DMS 273 (cell line): ENCODE results near the gene TARS2.

ENCODE experiments used
- DNase-seq: peaks from one replicate; lab custom pipeline; 2025; ENCODE audit not compliant: unreplicated experiment; lab: John Stamatoyannopoulos, UW

TARS2 gene

DNA sequence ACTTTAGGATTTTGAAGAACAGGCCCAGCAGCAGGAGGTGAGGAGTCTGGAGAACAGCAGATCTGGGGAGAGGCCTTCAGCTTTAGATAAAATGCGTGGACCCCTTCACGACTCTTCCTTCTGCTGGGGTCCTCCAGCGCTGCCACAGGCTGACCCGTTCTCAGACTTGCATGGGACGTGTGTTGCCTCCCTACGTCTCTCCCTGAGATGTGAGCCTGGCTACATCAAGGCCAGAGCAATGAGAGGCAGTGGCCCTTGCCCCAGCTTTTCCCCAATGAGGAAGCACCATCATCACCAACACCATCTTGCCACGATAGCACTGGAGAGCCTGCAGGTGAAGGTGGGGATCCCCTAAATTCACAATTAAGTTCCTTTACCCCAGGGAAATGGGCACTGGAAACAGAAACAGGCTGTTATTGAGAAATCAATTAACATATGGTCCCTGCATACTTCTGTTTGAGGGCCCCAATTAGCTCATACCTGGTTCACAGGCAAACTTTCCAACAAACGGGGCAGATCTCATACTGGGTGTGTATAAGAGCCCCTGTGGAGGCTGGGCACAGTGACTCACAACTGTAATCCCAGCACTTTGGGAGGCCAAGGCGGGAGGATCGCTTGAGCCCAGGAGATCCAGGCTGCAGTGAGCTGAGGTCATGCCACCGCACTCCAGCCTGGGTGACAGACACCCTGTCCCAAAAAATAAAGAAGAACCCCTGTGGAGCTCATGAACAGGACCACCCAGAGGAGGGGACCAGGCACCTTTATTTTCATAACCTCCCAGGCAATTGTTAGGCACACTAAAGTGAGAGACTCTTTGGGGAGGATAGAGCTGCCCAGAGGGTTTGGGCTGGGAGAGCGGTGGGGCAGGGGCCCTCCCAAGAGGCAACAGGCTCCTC, 49.9 kb downstream of the TARS2 start:
- DNase-seq: no peak

DNA sequence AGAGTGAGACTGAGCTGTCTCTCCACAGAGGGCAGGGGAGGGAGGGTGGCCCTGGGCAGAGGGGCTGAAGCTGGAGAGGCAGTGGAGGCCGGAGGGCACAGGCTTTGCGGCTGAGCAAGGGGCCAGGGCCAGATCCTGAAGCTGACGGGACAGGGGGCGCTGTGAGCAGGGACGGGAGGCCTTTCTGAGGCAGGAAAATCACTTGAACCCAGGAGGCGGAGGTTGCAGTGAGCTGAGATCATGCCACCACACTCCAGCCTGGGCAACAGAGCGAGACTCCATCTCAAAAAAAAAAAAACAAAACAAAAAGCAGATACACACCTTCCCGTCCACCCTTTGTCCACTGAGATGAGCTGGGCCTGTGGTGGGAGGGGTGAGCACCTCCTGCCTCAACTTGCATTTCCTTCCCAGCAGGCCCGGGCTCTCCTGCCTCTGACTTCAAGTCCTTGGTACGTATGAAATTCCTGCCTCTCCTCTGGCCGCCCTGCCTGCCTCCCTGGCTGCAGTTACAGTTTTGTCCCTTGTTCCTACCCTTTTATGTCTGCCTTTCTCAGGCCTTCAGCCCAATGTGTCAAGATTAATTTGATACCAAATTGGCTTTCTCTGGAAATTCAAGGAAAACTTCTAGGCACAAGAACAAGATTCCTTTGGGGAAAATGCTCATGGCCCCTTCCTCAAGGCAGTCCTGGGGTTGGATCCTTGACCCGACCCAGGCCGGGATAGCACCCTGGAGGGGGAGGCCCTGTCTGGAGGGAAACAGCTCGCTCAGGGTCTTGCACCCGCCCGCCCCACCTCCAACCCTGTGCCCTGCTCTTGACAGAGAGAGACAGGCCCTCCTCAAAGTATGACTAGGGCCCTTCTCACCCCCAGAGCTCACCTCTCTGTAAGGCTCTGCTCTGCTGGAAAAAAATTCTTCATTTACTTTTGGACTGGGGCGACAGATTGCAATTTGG, 50.8 kb downstream of the TARS2 start:
- DNase-seq: no peak

DNA sequence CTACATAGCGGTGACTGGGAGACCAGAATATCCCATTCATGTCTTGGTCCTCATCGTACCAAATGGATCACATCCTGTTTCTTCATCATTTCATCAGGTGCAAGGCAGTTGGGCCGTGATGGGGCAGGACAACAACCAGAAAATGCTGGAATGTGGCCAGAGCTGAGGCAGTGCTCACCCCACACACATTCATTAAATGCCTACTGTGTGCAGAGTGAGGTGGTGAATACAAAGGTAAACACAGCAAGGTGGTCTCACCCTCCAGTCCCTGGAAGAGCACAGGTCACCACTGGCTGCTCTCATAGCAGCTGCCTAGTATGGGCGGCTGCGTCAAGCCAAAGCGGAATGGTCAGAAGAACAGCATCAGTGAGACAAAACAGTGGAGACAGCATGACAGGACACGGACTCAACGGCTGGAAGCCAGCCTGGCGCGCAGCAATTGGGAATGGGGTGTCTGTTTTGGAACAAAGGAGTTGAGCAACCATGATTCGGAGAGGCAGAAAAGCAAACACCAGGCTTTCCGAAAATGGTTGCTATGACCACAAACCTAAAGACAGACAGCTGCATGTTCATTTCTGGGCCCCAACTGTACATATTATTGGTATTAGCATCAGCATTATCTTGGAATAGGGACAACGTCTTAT, 56.4 kb downstream of the TARS2 start:
- DNase-seq: no peak

DNA sequence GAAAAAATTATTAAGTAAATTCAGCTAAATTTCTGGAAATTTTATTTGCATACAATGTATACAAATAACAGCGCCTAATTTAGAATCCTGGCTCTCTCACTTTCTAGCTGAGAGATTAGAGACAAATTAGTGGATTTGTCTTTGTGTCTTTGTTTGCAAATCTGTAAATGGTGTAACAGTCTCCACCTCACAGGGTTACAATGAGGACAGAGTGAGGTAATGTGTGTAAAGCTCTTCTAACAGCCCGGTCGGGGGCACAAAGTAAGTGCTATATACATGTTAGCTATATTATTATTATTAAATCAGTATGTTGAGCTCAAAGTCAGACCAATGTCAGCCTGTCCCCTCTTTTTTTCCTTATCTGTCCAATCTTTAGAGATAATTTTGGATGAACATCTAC, 57.0 kb downstream of the TARS2 start:
- no peak for DNase-seq

DNA sequence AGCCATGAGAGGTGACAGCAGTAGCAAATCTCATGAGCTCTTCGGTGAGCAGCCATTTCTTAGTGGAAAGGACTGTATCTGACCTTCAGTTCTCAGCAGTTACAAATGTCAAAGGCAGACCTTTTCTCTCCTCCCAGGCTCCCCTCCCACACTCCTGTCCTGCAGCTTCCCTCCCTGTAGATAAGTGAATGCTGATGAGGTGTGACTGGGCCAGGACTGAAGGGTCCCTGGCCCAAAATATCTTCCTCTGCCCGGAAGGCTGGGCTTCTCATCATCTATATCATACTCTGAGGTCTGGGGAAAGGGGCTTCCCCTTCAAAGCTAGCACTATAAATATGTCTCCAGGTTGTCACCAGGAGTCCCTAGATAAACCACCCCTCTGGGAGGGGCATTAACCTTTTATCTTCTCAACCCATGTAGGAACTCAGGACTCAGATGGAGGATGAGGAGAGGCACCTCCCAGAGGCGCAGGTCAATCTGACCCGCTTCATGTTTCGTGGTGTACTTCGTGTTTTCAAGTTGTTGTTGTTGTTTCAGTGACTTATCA, 58.3 kb downstream of the TARS2 start:
- no peak for DNase-seq

DNA sequence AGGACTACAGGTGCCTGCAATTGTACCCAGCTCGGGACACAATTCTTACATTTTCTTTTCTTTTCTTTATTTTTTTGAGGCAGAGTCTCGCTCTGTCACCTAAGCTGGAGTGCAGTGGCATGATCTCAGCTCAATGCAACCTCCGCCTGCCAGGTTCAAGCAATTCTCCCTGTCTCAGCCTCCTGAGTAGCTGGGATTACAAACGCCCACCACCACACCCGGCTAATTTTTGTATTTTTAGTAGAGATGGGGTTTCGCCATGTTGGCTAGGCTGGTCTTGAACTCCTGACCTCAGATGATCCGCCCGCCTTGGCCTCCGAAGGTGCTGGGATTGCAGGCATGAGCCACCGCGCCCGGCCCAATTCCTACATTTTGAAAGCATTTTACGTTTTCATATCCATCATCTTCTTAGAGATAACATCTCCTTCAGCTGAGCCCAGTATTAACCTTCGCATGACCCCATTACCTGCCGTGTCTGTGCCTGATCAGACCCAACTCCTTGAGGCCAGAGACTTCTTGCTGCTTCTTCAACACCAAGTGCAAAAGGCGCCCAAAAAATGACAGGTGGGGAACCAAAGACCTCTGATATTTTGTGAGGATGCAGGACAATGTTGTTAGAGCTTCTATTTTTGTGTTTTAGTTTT, 59.2 kb downstream of the TARS2 start:
- DNase-seq: no peak

DNA sequence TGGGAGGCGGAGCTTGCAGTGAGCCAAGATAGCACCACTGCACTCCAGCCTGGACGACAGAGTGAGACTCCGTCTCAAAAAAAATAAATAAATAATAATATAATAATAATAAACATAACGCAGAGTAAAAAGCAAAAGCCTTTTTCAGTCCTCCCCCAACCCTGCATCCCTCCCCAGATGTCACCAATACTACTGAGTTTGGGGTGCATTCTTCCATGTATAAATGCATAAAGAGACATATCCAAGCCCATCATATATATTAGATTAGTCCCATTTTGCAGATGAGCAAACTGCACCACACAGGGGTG, 61.1 kb downstream of the TARS2 start:
- DNase-seq: no peak

DNA sequence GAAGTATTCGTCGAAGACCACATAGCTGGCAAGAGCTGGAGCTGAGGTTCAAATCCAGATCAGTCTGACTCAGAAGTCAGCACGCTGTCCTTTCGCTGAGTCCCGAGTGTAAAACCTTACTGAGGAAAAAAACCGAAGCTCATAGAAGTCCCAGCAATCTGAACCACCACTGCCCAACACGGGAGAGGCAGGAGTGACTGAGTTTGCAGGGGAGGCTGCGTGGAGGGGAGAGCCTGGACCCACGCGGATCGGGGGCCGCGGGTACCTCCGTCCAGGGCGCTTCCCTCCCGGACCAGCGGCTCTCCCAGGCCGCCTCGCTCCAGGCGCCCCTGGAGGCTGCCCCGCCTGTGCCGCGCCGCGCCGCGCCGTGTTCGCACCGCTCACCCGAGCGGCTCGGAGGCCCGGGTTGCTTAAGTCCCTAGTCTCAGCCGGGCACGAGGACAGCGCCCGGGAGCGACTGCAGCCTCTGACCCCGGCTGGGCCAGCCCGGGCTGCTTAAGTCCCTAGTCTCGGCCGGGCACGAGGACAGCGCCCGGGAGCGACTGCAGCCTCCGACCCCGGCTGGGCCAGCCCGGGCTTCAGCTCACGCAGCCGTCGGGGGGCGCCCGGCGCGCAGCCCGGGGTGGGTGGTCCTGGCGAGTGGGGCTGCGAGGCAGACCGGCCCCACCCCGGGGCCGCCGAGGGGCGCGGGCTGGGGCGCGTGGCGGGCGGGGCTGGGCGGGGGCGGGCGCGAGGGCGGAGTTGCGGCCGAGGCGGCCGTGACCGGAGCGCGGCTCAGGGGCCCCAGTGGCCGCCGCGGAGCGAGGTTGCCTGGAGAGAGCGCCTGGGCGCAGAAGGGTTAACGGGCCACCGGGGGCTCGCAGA, 61.6 kb downstream of the TARS2 start, which contains the start of gene ADAMTSL4:
Gene ADAMTSL4 (plus strand): TSS at position 777 of the 864 bp plus-strand sequence. CDS start 2,881 bp downstream, outside the sequence.
- DNase-seq: peak; percentile 100

DNA sequence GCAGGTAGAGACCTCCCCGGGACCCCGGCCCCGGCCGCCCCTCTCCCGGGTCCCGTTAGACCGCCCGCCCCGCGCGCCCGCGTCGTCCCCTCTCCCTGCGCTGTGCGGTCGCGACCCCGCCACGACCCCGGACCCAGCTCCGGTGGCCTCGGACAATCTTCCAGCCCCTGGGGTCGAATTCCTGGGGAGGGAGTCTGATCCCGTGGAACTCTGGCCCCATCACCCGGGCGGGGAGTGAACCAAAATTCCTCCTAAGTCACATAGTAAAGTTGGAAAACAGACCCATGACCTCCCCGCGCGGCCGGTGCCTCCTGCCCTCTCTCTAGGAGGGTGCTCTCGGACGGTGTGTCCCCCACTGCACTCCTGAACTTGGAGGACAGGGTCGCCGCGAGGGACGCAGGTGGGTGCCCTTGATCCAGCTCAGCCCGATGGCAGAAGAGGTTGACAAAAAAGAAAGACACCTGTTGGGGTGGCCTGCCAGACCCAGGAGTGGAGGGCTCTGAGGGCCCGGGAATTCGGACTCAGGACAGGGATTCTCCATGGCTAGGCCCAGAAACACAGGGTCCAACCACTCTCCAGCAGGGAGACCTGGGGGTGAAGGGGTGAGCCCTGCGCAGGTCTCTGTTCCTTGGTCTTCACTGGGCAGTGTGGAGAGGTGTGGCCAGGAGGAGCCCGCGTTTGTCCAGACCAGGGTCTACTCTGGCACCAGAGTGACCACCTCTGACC, 62.4 kb downstream of the TARS2 start:
- DNase-seq: no peak

DNA sequence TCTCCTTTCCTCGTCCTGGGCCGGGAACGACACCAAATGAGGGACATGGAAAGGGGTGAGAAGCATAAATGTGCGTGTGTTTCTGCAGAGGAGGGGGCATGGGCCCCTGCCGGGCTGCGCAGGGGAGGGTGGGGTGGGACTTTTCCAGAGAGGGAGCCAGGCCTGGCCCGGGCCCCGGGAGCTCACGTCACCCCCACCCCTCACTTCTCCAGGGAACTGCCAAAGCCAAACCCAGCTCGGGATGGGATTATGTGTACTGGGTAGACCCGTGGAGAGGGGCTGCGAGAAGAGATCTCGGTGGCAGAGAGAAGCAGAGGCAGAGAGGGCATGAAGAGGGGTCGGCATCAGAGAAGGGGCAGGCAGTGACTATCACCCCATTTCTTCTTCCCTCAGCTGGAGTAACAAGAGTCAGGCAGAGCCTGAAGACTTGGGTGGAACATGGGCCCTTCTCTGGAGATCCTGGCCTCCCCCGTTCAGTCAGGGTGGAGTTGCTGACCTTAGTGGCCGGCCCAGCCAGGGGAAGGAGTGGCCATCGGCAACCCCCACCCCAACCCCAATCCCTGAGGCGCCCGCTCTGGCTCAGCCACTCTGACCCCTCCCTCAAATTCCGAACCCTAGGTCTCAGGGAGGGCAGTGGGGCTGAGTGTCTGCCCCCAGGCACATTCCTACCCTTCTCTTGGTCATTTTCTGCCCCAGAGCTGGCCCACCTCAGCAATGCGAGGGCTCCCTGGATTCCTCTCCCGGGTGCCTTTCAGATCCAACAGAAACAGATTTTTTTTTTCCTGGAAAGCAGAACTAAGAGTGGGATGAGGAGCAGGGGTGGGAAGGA, 63.2 kb downstream of the TARS2 start:
- DNase-seq: no peak

DNA sequence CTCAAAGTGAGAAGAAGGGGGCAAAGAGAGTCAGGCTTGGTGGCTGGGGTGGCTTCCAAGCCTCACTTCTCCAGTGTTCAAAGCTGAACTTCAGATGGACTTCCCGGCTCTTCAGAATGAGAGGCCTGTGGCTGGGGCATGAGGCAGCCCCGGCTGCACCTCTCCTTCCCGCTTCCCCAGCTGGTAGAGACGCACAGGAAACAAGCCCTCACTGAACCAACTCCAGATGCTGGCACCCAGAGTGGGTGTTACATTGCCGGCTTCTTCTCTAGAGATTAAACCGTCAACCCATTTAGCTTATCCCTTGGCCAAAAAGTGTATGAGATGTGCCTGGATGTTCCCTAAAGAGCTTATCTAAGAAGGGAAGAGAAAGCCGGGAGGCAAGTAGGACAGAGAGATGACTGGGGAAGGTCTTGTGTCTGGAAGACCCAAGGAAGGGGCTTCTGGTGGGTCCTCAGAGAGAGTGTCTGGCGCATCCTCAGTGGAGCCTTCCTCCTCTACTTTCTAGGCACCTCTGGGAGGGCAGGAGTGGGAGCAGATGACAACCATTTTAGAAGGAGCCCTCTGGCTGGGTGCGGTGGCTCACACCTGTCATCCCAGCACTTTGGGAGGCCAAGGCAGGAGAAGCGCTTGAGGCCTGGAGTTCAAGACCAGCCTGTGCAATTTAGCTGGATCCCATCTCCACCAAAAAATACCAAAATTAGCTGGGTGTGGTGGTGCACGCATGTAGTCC, 64.0 kb downstream of the TARS2 start:
- DNase-seq: peak; percentile 98

DNA sequence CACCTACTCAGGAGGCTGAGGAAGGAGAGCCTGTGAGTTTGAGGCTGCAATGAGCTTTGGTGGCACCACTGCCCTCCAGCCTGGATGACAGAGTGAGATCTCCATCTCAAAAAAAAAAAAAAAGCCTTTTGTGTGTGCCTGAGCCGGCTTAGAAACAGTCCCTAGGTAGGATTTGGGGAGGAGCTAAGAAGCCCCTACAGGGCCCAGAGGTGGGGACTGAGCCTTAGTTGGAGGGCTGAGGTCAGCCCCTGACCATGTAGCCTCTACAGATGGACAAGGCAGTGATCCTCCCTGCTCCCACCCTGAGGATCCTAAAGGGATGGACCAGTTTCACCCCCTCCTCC, 64.5 kb downstream of the TARS2 start:
- no peak for DNase-seq

DNA sequence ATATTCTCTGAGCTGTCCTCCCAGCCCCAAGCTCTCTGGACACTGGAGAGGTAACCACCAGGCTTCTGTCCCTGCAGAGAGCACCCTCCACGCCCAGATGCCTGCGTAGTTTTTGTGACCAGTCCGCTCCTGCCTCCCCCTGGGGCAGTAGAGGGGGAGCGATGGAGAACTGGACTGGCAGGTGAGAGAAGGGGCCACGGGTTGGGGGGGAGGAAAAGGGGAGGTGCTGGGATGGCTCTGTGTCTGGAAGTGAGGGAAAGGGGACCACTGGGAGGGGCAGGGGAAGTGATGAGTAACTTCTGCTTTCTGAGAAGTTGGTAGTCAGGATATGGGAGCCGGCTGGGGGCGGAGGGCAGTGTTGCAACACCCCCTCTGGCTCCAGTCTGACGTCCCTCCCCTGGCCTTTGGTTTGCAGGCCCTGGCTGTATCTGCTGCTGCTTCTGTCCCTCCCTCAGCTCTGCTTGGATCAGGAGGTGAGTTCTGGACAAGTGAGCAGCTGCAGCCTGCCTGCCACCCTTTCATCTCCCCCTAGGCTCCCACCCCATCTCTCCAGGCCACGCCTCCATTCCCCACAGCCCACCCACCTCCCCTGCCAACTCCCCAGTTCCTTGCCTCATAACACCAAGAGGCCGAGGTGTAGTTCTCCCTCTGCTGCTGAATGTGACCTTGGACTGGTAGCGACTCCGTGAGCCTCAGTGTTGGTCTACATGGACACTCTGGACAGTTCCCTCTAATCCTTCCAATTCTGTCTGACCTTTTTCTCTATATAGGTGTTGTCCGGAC, 65.1 kb downstream of the TARS2 start:
- peak; percentile 95 for DNase-seq

DNA sequence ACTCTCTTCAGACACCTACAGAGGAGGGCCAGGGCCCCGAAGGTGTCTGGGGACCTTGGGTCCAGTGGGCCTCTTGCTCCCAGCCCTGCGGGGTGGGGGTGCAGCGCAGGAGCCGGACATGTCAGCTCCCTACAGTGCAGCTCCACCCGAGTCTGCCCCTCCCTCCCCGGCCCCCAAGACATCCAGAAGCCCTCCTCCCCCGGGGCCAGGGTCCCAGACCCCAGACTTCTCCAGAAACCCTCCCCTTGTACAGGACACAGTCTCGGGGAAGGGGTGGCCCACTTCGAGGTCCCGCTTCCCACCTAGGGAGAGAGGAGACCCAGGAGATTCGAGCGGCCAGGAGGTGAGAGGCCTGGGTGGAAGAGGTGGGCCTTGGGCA, 65.7 kb downstream of the TARS2 start:
- DNase-seq: no peak

DNA sequence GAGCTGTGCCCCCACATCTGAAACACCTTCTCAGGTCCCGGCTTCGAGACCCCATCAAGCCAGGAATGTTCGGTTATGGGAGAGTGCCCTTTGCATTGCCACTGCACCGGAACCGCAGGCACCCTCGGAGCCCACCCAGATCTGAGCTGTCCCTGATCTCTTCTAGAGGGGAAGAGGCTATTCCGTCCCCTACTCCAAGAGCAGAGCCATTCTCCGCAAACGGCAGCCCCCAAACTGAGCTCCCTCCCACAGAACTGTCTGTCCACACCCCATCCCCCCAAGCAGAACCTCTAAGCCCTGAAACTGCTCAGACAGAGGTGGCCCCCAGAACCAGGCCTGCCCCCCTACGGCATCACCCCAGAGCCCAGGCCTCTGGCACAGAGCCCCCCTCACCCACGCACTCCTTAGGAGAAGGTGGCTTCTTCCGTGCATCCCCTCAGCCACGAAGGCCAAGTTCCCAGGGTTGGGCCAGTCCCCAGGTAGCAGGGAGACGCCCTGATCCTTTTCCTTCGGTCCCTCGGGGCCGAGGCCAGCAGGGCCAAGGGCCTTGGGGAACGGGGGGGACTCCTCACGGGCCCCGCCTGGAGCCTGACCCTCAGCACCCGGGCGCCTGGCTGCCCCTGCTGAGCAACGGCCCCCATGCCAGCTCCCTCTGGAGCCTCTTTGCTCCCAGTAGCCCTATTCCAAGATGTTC, 66.3 kb downstream of the TARS2 start:
- DNase-seq: no peak

DNA sequence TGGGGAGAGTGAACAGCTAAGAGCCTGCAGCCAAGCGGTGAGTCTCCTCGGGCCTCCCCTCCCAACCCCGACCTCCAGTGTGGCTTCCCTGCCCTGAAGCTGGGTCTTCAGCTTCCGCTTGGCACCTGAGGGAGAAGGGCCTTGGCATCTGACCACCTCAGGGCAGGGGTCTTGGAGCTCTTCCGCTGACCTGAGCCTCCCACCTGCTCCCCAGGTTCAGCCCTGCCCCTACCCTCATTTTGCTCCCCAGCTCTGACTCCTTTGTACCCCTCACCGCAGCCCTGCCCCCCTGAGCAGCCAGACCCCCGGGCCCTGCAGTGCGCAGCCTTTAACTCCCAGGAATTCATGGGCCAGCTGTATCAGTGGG, 66.8 kb downstream of the TARS2 start:
- no peak for DNase-seq
